ENCODE data around the gene ARHGAP23.

- TF ChIP-seq, protein P1, sequence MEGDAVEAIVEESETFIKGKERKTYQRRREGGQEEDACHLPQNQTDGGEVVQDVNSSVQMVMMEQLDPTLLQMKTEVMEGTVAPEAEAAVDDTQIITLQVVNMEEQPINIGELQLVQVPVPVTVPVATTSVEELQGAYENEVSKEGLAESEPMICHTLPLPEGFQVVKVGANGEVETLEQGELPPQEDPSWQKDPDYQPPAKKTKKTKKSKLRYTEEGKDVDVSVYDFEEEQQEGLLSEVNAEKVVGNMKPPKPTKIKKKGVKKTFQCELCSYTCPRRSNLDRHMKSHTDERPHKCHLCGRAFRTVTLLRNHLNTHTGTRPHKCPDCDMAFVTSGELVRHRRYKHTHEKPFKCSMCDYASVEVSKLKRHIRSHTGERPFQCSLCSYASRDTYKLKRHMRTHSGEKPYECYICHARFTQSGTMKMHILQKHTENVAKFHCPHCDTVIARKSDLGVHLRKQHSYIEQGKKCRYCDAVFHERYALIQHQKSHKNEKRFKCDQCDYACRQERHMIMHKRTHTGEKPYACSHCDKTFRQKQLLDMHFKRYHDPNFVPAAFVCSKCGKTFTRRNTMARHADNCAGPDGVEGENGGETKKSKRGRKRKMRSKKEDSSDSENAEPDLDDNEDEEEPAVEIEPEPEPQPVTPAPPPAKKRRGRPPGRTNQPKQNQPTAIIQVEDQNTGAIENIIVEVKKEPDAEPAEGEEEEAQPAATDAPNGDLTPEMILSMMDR (conservative IDR thresholded peaks at IDR 0.05; ENCODE audit: low read depth, low read length), result no peak
- no peak for TF ChIP-seq EZH2 (IDR thresholded peaks at IDR 0.05; ENCODE audit: borderline replicate concordance, low read depth, low read length, poor library complexity, severe bottlenecking)
Measured at GRCh38 chr17:38504216-38504615, 76.0 kb downstream of the ARHGAP23 start.

Data from A673 (cell line).